ENCODE measurements around the gene CLRN1.
"Not testable (repeated sequence)": the region's sequence is repeated elsewhere in the genome, so short reads cannot be mapped to it uniquely, and the experiment has no call there.

CLRN1 gene, protein sequence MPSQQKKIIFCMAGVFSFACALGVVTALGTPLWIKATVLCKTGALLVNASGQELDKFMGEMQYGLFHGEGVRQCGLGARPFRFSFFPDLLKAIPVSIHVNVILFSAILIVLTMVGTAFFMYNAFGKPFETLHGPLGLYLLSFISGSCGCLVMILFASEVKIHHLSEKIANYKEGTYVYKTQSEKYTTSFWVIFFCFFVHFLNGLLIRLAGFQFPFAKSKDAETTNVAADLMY

DNA sequence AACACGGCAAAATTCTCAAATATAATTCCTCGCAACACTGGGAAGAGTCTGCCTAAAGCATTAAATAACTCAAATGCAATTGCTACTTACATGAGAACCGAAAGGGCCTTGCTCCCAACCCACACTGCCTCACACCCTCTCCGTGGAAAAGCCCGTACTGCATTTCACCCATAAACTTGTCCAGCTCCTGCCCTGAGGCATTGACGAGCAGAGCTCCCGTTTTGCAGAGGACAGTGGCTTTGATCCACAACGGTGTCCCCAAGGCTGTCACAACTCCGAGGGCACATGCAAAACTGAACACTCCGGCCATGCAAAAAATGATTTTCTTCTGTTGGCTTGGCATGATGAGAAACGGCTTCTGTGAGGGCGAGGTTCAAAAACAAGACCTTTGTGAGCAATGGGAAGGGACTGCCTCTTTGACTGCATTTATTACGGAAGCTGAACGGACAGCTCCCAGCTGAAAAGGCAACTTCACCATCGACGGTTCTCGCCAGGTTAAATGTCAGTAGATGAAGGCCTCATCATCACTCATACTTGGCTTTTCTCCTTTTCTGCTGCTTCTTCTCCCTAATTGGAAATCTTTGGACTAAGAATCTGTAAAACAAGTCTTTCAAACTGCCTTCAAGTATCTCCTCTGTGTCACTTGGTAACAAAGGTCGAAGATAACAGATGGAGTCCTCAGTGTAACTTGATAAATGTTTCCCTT lies at the start of gene CLRN1:
TSS of gene CLRN1 (minus strand) at position 362 of the 706 bp plus-strand sequence. CDS start at position 343, 19 bp downstream.
- no peak for DNase-seq

DNA sequence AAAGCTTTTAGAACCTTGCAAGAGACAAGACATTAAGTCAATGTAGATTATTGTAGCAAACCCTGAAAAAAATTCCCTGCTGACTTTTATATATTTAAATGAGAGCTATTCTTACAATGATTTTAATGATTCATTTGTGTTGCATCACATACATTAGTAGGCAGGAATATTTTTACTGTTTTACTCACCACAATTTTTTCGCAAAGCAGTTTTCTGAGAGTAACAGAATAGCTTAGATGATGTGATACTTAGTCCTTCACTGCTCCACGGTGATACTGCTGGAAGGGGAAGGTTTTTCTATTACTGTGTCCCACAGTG lies 43.9 kb upstream of the CLRN1 start:
- DNase-seq, result no peak

DNA sequence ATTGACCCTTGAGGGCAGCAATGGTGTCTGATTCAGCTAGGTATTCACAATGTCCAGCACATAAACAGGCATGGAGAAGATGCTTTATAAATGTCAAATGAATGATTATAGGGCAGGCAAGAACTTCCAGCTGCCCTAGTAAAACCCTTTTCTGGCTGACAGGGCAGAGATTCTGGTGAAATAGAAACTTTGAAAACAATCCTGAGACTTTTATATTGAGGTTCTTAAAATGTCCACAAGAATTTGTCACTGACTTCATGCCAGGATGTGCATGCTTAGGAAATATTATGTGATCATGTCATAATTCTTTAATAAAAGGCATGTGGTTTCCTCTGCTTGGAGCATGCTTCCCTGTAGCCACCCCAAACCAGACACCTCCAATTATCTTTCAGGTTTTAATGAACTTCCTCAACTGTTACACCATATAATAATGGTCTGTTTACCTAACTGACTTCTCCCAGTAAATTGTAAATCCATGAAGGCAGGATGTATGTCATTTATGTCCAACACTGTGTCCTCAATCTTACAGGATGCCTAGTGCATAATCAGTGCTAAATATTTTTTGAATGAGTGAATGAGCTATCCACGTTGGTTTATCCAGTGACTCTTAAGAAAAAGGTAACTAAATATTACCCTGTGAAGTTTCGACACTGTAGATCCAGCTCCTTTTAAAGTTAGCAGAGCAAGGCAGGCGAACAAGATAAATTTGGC lies 43.4 kb upstream of the CLRN1 start:
- DNase-seq, result no peak

DNA sequence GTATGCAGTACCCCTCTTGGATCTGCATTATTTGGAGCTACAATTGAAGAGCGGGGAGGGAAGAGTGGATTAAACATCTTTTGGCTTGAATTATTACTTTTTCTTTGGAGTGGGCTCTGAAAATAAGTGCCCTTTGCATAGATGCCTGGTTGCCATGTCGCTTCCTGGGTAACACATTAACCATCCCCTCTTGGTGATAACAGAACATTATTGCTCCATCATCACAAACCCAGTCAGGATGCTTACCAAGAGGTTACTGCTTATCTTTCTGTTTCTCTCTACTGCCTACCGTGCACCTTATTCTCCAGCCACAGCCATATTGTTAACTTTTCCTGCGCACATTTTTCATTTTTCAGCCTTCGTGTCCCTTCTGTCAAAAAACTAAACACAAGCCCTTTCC lies 42.7 kb upstream of the CLRN1 start:
- DNase-seq, result no peak

DNA sequence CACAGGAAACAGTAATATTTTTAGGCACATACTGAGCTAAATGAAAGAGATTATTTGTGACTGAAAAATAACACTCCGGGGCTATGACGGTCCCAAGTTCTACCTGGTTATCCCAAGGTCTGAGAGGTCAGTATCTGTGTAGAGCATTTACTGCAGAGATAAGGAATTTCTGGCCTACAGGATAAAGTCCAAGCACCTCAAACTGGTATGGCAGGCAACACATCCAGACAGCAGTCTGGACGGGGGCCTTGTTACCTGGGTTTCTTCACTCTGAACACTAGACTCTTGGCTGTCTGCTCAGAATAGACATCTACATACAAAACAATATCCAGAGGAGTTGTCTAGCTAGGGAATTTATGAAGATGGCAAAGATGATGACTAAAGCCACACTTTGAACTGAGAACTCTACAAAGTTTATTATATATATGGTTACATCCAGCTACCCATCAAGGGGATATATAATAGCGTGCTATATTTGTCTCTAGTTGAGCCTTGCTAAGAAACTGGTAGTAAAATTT lies 42.0 kb upstream of the CLRN1 start:
- no peak for DNase-seq

DNA sequence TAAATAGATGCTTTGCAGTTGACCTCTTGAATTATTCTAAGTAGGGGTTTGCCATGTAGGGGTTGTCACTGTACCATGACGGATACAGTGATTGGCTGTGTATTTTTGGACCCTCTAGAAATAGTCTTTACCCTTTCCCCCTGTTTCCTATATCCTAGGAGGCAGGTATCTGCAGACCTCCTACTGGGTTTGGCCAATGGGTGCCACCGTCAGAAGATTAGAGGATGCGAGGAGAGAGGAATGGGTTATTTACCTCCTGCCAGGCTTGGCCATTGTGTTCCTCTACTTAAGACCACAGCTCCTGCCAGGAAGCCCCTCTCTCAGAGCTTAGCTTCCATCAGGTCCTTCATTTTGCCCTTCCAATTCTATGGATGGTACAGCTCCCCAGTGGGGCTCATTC lies 40.2 kb upstream of the CLRN1 start:
- no peak for DNase-seq

DNA sequence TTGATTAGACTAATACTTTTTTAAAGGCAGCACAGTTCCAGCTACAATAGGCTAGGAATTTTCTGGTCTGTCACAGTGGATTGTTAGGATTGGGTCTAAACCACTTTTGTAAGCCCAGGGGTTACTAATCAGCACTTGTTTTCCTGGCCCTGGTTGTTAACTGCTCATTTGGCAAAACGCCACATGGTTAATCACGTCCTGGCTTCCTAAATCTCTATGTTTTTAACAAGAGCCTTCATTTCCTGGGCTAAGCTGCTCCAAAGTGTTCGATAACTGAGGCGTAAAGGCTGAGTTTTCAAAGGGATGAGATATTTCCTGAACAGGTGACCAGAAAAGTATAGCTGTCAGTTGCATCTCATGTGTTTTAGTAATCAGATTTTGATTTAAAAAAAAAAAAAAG lies 38.9 kb upstream of the CLRN1 start:
- no peak for DNase-seq

DNA sequence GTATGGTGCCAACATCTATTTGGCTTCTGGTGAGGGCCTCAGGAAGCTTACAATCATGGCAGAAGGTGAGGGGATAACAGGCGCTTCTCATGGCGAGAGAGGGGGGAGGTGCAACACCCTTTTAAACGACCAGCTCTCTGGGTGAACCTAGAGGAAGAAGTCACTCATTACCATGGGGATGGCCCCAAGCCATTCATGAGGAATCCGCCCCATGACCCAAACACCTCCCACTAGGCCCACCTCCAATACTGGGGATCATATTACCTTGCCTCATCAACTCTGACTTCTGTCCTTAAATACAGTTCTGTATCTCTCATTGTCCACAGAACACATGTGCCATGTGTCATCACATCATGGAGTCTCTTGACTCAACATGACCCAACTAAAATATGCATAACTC lies 37.5 kb upstream of the CLRN1 start:
- DNase-seq, result no peak

DNA sequence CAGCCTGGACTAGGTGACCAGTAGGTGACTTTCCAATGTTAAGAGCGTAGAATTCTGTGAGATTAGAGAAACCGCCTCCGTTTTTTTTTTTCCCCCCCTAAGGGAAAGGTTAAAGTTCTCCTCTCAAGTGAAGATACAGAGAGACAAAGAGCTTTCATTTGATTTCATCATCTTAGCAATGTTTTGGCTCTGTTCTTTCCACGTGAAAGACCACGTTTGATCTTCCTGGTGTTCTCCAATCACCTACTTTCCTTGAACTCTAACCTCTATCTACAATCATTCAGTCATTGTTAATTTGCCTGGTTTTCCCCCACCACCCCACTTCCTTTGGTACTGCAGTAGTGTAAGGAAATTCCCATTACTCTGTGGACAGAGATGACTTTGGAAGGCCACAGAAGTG lies 36.9 kb upstream of the CLRN1 start:
- peak; percentile 12 for DNase-seq

DNA sequence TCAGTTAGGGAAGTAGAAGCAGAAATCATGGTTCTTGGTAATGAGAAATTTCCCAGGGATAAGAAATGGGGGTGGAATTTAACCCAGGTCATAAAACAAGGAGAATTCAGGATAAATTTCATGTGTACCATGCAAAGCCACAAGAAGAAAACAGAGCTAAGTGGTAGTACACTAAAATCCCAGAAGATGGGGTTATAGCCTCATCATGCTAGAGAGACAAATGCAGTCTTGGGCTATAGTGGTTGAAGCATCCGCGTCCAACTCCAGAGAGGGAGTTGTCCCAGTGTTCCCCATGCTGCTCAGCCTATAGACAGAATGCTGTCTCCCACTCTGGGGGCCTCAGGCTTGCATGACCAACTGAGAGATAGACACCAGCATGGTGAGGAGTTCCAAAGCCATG lies 36.2 kb upstream of the CLRN1 start:
- DNase-seq, result peak; percentile 46

DNA sequence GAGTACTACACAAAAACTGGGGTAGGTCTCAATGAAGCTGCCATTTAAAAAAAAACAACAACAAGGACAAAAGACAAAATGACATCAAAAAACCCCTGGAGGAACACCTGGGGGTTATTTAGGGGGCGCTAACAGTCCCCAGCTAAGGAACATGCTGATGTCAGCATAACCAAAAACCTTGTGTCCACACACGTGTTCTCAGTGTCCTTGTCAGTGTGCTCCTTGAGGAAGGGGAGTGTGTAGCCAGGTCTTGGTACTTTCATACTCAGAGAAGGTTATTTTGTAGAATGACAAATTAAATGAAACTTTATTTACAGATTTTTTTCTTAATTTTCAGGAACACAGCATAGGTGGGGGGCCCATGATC lies 31.2 kb upstream of the CLRN1 start:
- DNase-seq, result no peak

DNA sequence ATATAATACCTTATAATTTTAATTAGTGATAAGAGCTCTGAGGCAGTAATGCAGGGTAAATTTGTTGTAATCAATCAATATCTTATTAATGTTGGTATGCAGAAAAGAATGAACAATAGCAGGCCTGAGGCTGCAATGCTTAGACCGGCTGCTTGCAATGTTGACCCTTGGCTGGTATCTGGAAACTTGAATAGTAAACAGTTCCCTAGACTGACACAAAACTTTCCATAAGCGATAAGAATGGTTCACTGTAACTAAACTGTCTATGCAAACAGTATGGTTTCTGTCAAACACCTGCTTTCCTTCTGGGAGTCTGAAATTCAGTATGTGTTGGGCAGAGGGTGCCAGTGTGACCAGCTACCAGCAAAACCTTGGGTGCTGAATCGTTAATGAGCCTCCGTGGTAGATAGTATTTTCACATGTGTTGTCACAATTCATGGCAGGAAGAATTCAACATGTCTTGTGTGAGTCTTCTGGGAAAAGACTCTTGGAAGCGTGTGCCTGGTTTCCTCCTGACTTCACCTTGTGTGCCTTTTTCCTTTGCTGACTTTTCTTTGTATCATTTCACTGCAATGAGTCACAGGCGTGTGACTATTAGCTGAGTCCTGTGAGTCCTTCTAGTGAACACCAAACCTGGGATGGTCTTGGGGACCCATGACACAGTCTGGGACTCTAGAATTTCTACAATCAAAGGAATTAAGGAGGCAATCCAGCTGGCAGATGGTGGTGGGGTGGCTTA lies 30.7 kb upstream of the CLRN1 start:
- DNase-seq, result no peak

DNA sequence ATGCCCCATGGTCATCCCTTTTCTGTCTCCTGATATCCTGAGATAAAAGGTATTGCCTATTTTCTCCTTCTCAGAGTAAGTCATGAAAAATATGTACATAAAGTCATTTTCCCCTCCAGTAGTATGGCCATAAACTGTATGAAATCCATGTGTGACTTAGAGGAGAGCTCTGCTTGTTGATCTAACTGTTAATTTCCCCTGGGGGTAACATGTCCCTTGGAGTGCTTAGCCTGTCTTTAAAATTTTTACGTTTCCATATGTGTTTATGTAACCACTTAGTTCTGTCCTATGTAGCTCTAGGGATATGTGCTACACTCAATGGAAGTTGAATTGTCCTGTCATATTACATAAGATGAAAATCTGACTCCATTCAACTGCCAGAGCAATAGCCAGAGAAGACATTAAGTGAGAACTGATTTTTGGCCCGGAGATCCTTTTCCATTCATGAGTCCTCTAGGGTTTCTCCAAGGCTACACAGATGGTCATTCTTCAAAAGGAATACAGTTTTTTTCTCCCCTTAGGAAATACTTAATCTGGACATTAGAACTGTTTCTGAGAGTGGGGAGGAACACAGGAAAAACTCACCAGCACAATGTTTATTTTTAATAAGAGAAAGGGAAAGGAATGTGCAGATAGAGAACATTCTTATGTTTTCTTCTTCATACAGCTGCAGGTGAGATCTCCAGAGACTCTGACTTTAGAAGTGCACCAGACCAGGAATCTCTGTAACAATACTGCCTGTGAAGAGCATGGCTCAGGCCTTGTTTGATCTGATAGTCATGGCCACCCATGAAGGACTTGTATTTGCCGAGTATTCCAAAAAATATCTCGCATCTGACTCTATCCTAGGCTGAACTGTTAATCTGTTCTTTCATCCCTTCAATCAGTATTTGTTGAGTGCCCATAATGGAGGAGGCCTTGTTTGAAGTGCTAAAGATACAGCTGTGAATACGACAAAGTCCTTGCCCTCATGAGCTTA lies 29.8 kb upstream of the CLRN1 start:
- DNase-seq, result no peak

DNA sequence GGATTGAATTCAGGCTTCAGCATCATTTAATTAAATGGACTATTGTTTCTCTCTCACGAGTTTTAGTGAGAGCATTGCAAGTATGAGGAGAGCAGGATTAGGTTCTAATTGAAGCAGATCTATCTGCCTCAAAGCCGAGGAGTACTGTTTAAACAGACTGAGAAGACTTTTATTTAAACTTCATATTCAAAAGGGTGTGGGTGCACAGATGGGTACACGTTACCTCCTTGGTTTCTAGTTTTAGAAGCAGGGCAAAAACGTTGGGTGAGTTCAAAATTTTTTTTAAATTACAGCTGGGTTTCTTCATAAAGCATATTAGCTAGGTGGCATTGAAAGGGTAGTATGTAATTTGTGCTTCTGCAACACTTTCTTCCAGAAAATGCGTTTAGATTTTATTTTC lies 26.5 kb upstream of the CLRN1 start:
- DNase-seq, result no peak

DNA sequence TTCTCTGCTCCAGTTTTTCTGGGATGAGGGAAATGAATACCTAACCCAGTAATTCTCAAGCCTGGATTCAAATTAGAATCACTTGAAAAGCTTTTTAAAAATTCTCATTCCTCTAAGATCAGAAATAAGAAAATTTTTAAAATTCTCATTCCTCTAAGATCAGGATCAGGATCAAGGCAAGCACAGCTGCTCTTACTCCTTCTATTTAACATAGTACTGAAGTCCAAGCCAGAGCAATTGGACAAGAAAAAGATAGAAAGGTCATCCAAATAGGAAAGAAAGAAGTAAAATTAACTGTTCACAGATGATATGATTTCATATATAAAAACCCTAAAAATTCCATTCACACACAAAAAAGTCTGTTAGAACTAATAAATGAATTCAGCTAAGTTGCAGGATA lies 24.2 kb upstream of the CLRN1 start:
- DNase-seq, result no peak

DNA sequence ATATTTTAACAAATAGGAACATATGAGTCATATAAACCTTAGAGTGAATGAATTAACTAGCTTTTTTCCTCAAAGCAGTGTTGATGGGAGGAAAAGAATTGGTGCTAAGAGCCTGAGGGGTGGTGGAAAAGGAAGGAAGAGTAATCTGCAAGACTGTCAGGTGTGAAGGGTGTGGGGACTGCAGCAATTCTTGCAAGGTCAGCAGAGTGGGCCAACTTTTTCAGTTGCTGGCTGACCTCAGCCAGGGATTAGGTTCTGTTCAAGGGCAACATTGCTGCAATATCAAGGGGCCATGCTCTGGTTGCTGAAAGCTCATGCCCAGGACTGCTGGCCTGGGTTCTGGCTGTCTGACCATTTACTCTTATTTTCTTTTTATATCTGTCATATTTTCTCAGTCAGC lies 23.0 kb upstream of the CLRN1 start:
- no peak for DNase-seq

DNA sequence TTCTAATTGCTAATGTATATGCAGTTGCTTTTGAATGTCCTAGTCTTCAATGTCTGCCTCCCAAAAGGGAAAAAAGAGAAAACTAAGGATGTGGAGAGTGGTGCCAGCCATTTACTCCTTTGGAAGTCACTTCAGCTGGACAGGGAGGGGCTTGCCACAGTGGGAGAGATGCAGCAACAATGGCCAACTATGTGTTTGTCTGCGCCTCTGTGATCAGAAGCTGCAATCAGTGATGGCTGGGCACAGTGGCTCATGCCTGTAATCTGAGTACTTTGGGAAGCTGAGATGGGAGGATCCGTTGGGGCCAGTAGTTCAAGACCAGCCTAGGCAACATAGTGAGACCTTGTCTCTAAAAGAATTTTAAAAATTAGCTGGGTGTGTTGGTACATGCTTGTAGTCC lies 16.7 kb upstream of the CLRN1 start:
- no peak for DNase-seq

DNA sequence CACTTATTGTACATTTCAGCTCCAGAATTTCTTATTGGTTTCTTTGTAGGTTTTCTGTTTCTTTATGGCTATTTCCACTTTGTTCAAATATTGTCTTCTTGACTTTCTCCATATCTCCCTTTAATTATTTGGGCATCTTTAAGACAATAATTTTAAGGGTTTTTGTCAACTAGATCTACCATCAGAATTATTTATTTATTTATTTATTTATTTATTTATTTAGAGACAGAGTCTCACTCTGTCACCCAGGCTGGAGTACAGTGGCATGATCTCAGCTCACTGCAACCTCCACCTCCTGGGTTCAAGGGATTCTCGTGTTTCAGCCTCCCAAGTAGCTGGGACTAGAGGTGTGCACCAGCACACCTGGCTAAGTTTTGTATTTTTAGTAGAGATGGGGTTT lies 15.9 kb upstream of the CLRN1 start:
- not testable (repeated sequence) for DNase-seq

DNA sequence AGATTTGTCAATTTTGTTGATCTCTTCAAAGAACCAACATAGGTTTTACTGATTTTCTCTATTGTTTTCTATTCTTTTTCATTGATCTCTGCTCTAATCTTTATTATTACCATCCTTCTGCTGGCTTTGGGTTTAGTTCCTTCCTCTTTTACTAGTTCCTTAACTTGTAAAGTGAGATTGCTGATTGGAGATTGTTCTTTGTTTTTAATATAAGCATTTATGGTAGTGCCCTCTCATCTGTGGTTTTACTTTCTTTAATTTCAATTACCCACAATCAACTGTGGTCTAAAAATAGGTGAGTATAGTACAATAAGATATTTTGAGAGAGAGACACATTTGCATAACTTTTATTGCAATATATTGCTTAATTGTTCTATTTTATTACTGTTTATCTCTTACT lies 13.2 kb upstream of the CLRN1 start:
- DNase-seq, result no peak

DNA sequence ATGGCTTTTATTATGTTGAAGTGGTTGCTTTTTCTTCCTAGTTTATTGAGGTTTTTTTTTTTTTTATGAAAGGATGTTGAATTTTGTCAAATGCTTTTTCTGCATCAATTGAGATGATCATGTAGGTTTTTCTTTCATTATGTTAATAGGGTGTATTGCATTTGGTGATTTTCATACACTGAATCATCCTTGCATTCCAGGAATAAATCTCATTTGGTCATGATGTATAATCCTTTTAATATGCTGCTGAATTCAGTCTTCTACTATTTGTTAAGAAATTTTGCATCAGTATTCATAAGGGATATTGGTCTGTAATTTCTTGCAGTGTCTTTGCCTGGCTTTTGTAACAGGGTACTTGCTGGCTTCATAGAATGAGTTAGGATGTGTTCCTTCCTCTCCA lies 11.5 kb upstream of the CLRN1 start:
- DNase-seq, result no peak

DNA sequence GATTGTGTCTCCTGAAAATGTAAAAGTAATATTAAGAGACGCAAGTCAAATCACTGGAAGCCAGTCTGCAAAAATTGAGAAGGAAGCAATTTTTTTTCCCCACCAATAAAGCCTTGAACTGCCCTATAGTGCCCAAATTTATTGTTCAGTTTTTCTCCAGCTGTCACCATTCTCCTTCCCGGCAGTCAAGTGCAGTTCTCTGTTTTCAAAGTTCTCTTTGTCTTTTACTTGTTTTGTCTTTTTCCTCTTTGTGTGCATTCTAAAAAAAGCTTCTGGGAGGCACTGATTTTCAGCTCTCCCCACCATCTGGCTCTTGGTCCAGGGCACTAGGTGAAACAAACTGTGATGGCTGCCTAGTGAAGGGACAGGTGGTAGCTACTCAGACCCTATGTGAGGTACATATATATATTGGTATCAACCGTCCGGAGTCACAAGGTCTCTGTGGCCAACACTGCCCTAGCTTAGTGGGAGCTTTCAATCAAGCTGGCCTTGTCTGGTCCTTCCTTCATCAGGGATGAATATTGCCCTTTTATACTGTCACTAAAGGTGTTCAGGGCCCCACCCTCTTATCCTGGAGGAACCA lies 6.1 kb upstream of the CLRN1 start:
- no peak for DNase-seq

DNA sequence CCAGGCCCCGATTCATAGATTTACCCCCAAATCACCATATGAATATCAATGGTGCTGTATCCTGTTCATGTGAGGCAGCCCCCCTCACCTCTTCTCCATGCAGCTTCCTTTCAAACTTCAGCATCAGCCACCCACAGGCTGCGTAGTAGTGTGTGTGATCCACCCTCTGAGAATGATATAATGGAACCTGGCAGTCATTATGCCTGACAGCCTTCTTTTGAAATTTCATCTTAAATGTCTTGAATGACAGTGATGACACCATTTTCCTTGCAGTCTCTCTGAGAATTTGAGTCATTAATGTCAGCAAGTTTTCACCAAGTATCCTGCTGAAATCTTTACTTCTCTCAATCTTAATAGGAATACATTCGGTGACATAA lies 3.5 kb upstream of the CLRN1 start:
- no peak for DNase-seq
